ENCODE data around the gene MAP3K10. TPM values are rescaled to one million over a fixed set of nuclear protein-coding genes. Genes with fewer than 3 reads are reported as not detected.

The MAP3K10 gene
- total RNA-seq, 1 experiment from 2014 or later = 11.2 TPM

DNA sequence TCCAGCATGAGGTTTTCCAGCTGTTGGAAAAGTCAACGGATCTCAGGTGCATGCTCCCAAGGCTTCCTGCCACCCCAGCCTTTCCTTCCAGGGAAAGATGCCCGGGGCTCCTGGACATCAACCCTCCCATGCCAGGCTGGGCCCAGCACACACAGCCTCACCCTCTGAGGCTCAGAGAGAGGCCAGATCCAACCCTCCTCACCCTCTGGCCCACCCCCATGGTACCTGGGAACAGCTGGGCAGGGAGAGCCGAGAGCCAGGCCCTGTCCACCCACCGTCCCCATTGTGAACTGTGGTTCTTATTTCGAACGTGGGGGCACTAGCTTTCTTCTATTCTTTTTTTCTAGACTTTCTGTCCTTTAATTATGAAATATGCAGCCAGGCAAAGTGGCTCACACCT lies 45.1 kb downstream of the MAP3K10 start:
- ATAC-seq = no peak
- no peak overlapping the region for H3K9ac ChIP-seq (ENCODE audit: low read length)
- no peak overlapping the region for H3K27ac ChIP-seq (ENCODE audit: low read length)
- TF ChIP-seq EZH2phosphoT487 (IDR thresholded peaks at IDR 0.05; ENCODE audit: borderline replicate concordance, low read length) = no peak
- TF ChIP-seq EZH2 (IDR thresholded peaks at IDR 0.05; ENCODE audit: low read length, unreplicated experiment) = no peak
- TF ChIP-seq, protein P1, sequence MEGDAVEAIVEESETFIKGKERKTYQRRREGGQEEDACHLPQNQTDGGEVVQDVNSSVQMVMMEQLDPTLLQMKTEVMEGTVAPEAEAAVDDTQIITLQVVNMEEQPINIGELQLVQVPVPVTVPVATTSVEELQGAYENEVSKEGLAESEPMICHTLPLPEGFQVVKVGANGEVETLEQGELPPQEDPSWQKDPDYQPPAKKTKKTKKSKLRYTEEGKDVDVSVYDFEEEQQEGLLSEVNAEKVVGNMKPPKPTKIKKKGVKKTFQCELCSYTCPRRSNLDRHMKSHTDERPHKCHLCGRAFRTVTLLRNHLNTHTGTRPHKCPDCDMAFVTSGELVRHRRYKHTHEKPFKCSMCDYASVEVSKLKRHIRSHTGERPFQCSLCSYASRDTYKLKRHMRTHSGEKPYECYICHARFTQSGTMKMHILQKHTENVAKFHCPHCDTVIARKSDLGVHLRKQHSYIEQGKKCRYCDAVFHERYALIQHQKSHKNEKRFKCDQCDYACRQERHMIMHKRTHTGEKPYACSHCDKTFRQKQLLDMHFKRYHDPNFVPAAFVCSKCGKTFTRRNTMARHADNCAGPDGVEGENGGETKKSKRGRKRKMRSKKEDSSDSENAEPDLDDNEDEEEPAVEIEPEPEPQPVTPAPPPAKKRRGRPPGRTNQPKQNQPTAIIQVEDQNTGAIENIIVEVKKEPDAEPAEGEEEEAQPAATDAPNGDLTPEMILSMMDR (conservative IDR thresholded peaks at IDR 0.05; ENCODE audit: low read depth, low read length) = no peak
- H3K9me2 ChIP-seq (replicated peaks; ENCODE audit: low read length) = no peaks in the 10 kb centered on the region
- H3K9me3 ChIP-seq (ENCODE audit: low read length) = no peaks in the 10 kb centered on the region
- H3K36me3 ChIP-seq (ENCODE audit: low read depth, low read length) = peaks cover 2% of the 10 kb centered on the region; the same call in 1 of the 2 replicates
- BruUV-seq (replicated peaks) = no TSS peak
- intact Hi-C loops (cut with micrococcal nuclease) = no loop called here
- H3K4me1 ChIP-seq (ENCODE audit: insufficient read depth, low read length) = no peaks in the 10 kb centered on the region
- H3K27me3 ChIP-seq (ENCODE audit: low read length) = no peaks in the 10 kb centered on the region
- ChIA-PET POLR2A (ENCODE audit: unreplicated experiment) (interaction anchor here (0.6 kb wide), 1 partner anchor 80 kb away, joined by 5 read pairs; no protein-coding TSS in a partner anchor), CTCF (no interaction called here)
- H3K4me2 ChIP-seq (ENCODE audit: low read length) = no peak overlapping the region
- H3K79me2 ChIP-seq (ENCODE audit: low read length) = no peaks in the 10 kb centered on the region
- no peak overlapping the region for H2AFZ ChIP-seq (ENCODE audit: low read length)
- H3K4me3 ChIP-seq (ENCODE audit: low read length) = no peak overlapping the region
- no peaks in the 10 kb centered on the region for H3F3A ChIP-seq (ENCODE audit: low read length, unreplicated experiment)
- DNase-seq = no peak
- H4K20me1 ChIP-seq (ENCODE audit: low read length) = no peaks in the 10 kb centered on the region

DNA sequence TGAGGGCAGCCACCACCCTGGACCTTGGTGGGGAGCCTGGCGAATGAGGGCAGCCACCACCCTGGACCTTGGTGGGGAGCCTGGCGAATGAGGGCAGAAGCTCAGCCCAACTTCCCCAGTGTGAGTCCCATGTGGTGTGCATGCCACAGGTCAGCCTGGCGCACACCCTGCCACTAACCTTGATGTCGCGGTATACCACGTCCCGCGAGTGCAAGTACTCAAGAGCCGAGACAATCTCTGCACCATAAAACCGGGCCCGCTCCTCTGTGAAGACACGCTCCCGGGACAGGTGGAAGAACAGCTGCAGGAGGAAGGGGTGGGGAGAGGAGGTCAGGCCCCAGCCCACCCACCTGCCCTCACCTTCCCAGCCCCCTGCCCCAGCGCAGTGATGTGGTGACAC lies 46.6 kb downstream of the MAP3K10 start:
- Histone ChIP-seq H3K79me2 (ENCODE audit: low read length) (no peaks in the 10 kb centered on the region), H3K9me2 (replicated peaks; ENCODE audit: low read length) (no peaks in the 10 kb centered on the region), H3K27ac (ENCODE audit: low read length) (no peak overlapping the region), H3K9me3 (ENCODE audit: low read length) (no peaks in the 10 kb centered on the region), H2AFZ (ENCODE audit: low read length) (no peak overlapping the region), H3K27me3 (ENCODE audit: low read length) (no peaks in the 10 kb centered on the region), H3K4me1 (ENCODE audit: insufficient read depth, low read length) (no peaks in the 10 kb centered on the region), H3K36me3 (ENCODE audit: low read depth, low read length) (peaks cover 2% of the 10 kb centered on the region; the same call in 1 of the 2 replicates), H3F3A (ENCODE audit: low read length, unreplicated experiment) (no peaks in the 10 kb centered on the region), H3K4me3 (ENCODE audit: low read length) (no peak overlapping the region), H3K9ac (ENCODE audit: low read length) (no peak overlapping the region), H4K20me1 (ENCODE audit: low read length) (no peaks in the 10 kb centered on the region), H3K4me2 (ENCODE audit: low read length) (no peak overlapping the region)
- TF ChIP-seq, protein P1 (conservative IDR thresholded peaks at IDR 0.05; ENCODE audit: low read depth, low read length) = no peak
- no peak for TF ChIP-seq EZH2 (IDR thresholded peaks at IDR 0.05; ENCODE audit: low read length, unreplicated experiment)
- TF ChIP-seq EZH2phosphoT487 (IDR thresholded peaks at IDR 0.05; ENCODE audit: borderline replicate concordance, low read length) = no peak
- intact Hi-C loops (cut with micrococcal nuclease) = no loop called here
- CTCF ChIA-PET = no interaction called here
- POLR2A ChIA-PET (ENCODE audit: unreplicated experiment) = no interaction called here
- no peak for DNase-seq
- no TSS peak for BruUV-seq (replicated peaks)
- no peak for ATAC-seq

DNA sequence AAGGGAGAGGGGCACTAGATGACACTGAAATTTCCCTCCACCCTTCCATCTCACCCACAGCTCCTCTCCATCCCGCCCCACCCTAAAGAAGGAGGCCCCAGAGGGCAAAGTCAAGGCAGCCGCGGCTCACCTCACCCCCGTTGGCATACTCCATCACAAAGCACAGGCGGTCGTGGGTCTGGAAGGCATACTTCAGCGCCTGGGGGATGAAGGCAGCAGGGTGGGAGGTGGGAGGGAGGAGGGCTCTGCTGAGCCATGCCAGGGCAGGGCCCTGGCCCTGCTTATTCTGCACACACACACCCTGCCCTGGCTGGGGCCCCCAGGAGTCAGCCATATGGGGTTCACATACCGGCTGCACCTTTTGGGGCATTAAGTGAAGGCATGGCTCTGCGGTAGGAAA lies 47.5 kb downstream of the MAP3K10 start:
- ChIA-PET POLR2A (ENCODE audit: unreplicated experiment) (no interaction called here), CTCF (no interaction called here)
- H3K36me3 ChIP-seq (ENCODE audit: low read depth, low read length) = peaks cover 2% of the 10 kb centered on the region; the same call in 1 of the 2 replicates
- H3K9me3 ChIP-seq (ENCODE audit: low read length) = no peaks in the 10 kb centered on the region
- no peak overlapping the region for H3K27ac ChIP-seq (ENCODE audit: low read length)
- no peak for TF ChIP-seq EZH2phosphoT487 (IDR thresholded peaks at IDR 0.05; ENCODE audit: borderline replicate concordance, low read length)
- TF ChIP-seq, protein P1 (conservative IDR thresholded peaks at IDR 0.05; ENCODE audit: low read depth, low read length) = no peak
- TF ChIP-seq EZH2 (IDR thresholded peaks at IDR 0.05; ENCODE audit: low read length, unreplicated experiment) = no peak
- H4K20me1 ChIP-seq (ENCODE audit: low read length) = no peaks in the 10 kb centered on the region
- no peaks in the 10 kb centered on the region for H3K4me1 ChIP-seq (ENCODE audit: insufficient read depth, low read length)
- ATAC-seq (no peak), DNase-seq (no peak)
- H3K9ac ChIP-seq (ENCODE audit: low read length) = no peak overlapping the region
- H3K9me2 ChIP-seq (replicated peaks; ENCODE audit: low read length) = no peaks in the 10 kb centered on the region
- no peaks in the 10 kb centered on the region for H3K27me3 ChIP-seq (ENCODE audit: low read length)
- no peaks in the 10 kb centered on the region for H3K79me2 ChIP-seq (ENCODE audit: low read length)
- no peak overlapping the region for H3K4me2 ChIP-seq (ENCODE audit: low read length)
- no peak overlapping the region for H2AFZ ChIP-seq (ENCODE audit: low read length)
- H3F3A ChIP-seq (ENCODE audit: low read length, unreplicated experiment) = no peaks in the 10 kb centered on the region
- BruUV-seq (replicated peaks) = no TSS peak
- intact Hi-C loops (cut with micrococcal nuclease) = no loop called here
- H3K4me3 ChIP-seq (ENCODE audit: low read length) = no peak overlapping the region
